ENCODE data around the gene CDCA5.

CDCA5 gene

GRCh38 chr11:65051398-65051858 is 32.4 kb downstream of the CDCA5 start:
- TF ChIP-seq CTCF (conservative IDR thresholded peaks at IDR 0.05; ENCODE audit: low read depth, low read length): no peak
- no peak for DNase-seq (ENCODE audit: low read depth)
- H3K4me3 ChIP-seq (ENCODE audit: low read length): no peak overlapping the region

- TF ChIP-seq CTCF (conservative IDR thresholded peaks at IDR 0.05; ENCODE audit: low read depth, low read length): no peak
- H3K4me3 ChIP-seq (ENCODE audit: low read length): peak overlapping the region; percentile 47
- no peak for DNase-seq (ENCODE audit: low read depth)
Observed at GRCh38 chr11:65047581-65048422, 36.0 kb downstream of the CDCA5 start.

GRCh38 chr11:65045728-65046127 is 38.1 kb downstream of the CDCA5 start:
- no peak for DNase-seq (ENCODE audit: low read depth)
- TF ChIP-seq CTCF (conservative IDR thresholded peaks at IDR 0.05; ENCODE audit: low read depth, low read length): no peak
- H3K4me3 ChIP-seq (ENCODE audit: low read length): no peak overlapping the region

GRCh38 chr11:65045061-65045460 is 38.8 kb downstream of the CDCA5 start:
- no peak overlapping the region for H3K4me3 ChIP-seq (ENCODE audit: low read length)
- no peak for DNase-seq (ENCODE audit: low read depth)
- no peak for TF ChIP-seq CTCF (conservative IDR thresholded peaks at IDR 0.05; ENCODE audit: low read depth, low read length)

GRCh38 chr11:65043881-65044501 is 39.8 kb downstream of the CDCA5 start:
- H3K4me3 ChIP-seq (ENCODE audit: low read length): no peak overlapping the region
- no peak for TF ChIP-seq CTCF (conservative IDR thresholded peaks at IDR 0.05; ENCODE audit: low read depth, low read length)
- no peak for DNase-seq (ENCODE audit: low read depth)

- DNase-seq (ENCODE audit: low read depth): no peak
- no peak overlapping the region for H3K4me3 ChIP-seq (ENCODE audit: low read length)
- no peak for TF ChIP-seq CTCF (conservative IDR thresholded peaks at IDR 0.05; ENCODE audit: low read depth, low read length)
Observed at GRCh38 chr11:65042891-65043290, 40.9 kb downstream of the CDCA5 start.
